Activated naive CD4-positive, alpha-beta T cell treated with anti-CD3 and anti-CD28 coated beads, Interleukin-2, amount 50 U/mL, for 72 hours (primary cell): ENCODE data around the gene UBTD2. TPM values are rescaled to one million over a fixed set of nuclear protein-coding genes. Genes with fewer than 3 reads are reported as not detected.

ENCODE experiments used
- total RNA-seq, 2 donors: library from RNA; stranded (reverse); gene quantifications; one replicate each; pipeline ENCODE4 v1.2.3, GENCODE V29; 2022

UBTD2 gene
- total RNA-seq, 2 donors from 2014 or later: 4.4 to 5.3 TPM

Other genes with a start within 250 kb of the UBTD2 start
- 10 to 100 TPM; 42.9 to 92.2 TPM for gene STK10, start 95.5 kb downstream of the UBTD2 start, total RNA-seq
- gene EFCAB9, start 89.6 kb downstream of the UBTD2 start, total RNA-seq: not detected
- gene SH3PXD2B, start 170.8 kb upstream of the UBTD2 start, total RNA-seq: under 1 TPM; 0.09 to 0.64 TPM